C4-2B (cell line): ENCODE measurements around the gene ZC3H7A.

Experiments used
- H3K27ac ChIP-seq: fragments of 450-650 bp; 2 replicates; pipeline ENCODE4 v1.5.1; 2017
- CTCF ChIP-seq: fragments of 450-650 bp; conservative IDR thresholded peaks from 2 replicates; pipeline ENCODE4 v1.5.1; 2017; ENCODE audit warnings: mild to moderate bottlenecking
- ZFX ChIP-seq: fragments of 450-650 bp; IDR thresholded peaks from 2 replicates; pipeline ENCODE4 v1.6.1; 2017

ZC3H7A gene

GRCh38 chr16:11780991-11781680 lies 15.9 kb downstream of the ZC3H7A start:
- TF ChIP-seq ZFX (no peak), CTCF (no peak)
- no peak overlapping the region for H3K27ac ChIP-seq

GRCh38 chr16:11779074-11779473 lies 18.0 kb downstream of the ZC3H7A start:
- no peak for TF ChIP-seq ZFX
- TF ChIP-seq CTCF: no peak
- H3K27ac ChIP-seq: no peak overlapping the region

DNA sequence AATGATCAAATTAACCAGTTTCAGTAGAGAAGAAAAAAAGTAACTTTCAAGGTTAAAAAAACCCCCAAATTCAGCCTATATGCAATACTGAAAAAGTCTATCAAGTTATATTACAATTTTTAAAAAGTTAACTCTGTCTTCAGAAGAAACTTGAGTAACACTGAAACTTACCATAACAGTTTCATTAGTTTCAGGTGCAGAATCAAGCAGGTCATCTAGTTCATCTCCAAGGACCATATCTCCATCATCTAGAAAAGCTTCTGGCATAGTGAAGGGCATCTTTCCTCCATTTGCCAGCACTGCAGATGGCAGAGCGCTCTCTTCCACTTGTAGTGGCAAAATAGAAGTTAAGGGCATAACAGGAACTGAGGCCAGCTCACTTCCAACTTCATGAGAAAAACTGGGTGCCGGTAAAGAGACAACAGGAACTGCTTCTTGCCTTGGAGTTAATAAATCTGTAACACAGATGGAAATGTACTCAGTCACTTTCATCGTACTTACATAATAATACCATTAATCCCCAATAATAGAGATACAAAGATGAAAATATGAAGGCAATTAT lies 22.9 kb downstream of the ZC3H7A start:
- H3K27ac ChIP-seq: no peak overlapping the region
- no peak for TF ChIP-seq CTCF
- TF ChIP-seq ZFX: no peak

DNA sequence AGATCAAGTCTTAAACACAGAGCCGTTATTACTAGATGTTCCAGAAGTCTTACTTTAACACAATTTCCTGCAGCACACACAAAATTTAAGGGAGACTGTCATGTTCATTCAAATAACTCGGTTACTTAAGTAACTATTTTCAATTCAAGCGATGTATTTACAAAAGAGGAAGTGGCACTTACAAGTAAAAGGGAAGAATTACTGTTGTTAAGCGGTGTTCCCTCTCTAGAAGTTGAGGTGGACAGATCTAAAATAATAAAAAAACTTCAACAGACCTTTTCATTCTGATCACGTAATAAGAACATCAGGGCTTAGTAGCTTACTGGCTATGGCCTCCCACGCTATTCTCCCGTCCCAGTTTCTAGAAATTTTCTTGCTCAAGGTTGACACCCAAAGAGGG lies 28.2 kb downstream of the ZC3H7A start:
- TF ChIP-seq ZFX (no peak), CTCF (no peak)
- no peak overlapping the region for H3K27ac ChIP-seq

- TF ChIP-seq ZFX: no peak
- no peak for TF ChIP-seq CTCF
- H3K27ac ChIP-seq: no peak overlapping the region
Measured at GRCh38 chr16:11762431-11762830, 34.6 kb downstream of the ZC3H7A start.

GRCh38 chr16:11759997-11760396 lies 37.1 kb downstream of the ZC3H7A start:
- no peak overlapping the region for H3K27ac ChIP-seq
- TF ChIP-seq ZFX: no peak
- no peak for TF ChIP-seq CTCF

- no peak for TF ChIP-seq ZFX
- TF ChIP-seq CTCF: no peak
- H3K27ac ChIP-seq: no peak overlapping the region
Measured at GRCh38 chr16:11759163-11759834, 37.8 kb downstream of the ZC3H7A start.
